B cell (primary cell): ENCODE measurements around the gene ARHGAP18. TPM values are rescaled to one million over a fixed set of nuclear protein-coding genes. Genes with fewer than 3 reads are reported as not detected.

Experiments
- ATAC-seq: fragments of 200-7000 bp; cut with Tn5 transposase; one replicate; pipeline ENCODE4 v1.10.0; 2021; ENCODE audit warnings: low read depth, mild to moderate bottlenecking, moderate number of reproducible peaks, moderate library complexity
- CTCF ChIA-PET: fragments of 350-600 bp; sonication (Branson Sonifier 250); formaldehyde crosslinking; loops from one replicate; lab custom pipeline; 2021; ENCODE audit warnings: antibody characterized with exemption, inconsistent platforms; lab: Charles Lee
- POLR2A ChIA-PET: fragments of 350-600 bp; sonication (Branson Sonifier 250); formaldehyde crosslinking; loops from one replicate; lab custom pipeline; 2021; ENCODE audit warnings: antibody characterized with exemption; lab: Charles Lee
- DNase-seq: peaks from one replicate; pipeline ENCODE4 v3.0.0; 2013
- H2AFZ ChIP-seq: 2 replicates; pipeline ENCODE4 v1.6.1; 2012; ENCODE audit warnings: mild to moderate bottlenecking, low read depth, low read length; ENCODE audit not compliant: insufficient read depth, poor library complexity, severe bottlenecking
- H3K27ac ChIP-seq, 2 donors: 1 replicate in 1 of 2; 2 replicates in 1 of 2; pipeline ENCODE4 v1.5.1; 2012 to 2013; ENCODE audit warnings: low read length in 2 of 2, mild to moderate bottlenecking in 2 of 2, moderate library complexity in 1 of 2
- H3K27me3 ChIP-seq, 4 experiments: fragments of 200-600 bp in 1 of 4; sonication (generic) in 1 of 4; replicated peaks in 1 of 4; 1 replicate in 2 of 4; 2 replicates in 2 of 4; pipeline versions ENCODE4 v1.6.1 to v1.7.0; 2013 to 2016; ENCODE audit warnings: low read length in 3 of 4, mild to moderate bottlenecking in 2 of 4, mixed read lengths in 1 of 4, moderate library complexity in 1 of 4; ENCODE audit not compliant: insufficient read depth in 4 of 4, control insufficient read depth in 3 of 4; ENCODE audit errors: control extremely low read depth in 1 of 4
- H3K36me3 ChIP-seq, 2 experiments: replicated peaks in 1 of 2; 1 replicate in 1 of 2; 2 replicates in 1 of 2; pipeline versions ENCODE4 v1.6.1 to v1.7.1; 2013; ENCODE audit warnings: low read length in 1 of 2; ENCODE audit not compliant: insufficient read depth in 2 of 2, control insufficient read depth in 1 of 2; ENCODE audit errors: control extremely low read depth in 1 of 2, extremely low read depth in 1 of 2
- H3K4me1 ChIP-seq, 2 donors: fragments of 200-600 bp in 1 of 2; sonication (generic) in 1 of 2; 1 replicate in 1 of 2; 2 replicates in 1 of 2; pipeline versions ENCODE4 v1.5.1 to v1.6.1; 2013 to 2017; ENCODE audit warnings: low read length in 2 of 2; ENCODE audit not compliant: control insufficient read depth in 2 of 2, insufficient read depth in 2 of 2
- H3K4me2 ChIP-seq: replicated peaks from 2 replicates; pipeline ENCODE3; 2012; ENCODE audit warnings: mild to moderate bottlenecking, low read depth, low read length; ENCODE audit not compliant: poor library complexity, severe bottlenecking
- H3K4me3 ChIP-seq, 5 experiments: fragments of 200-600 bp in 1 of 5; sonication (generic) in 1 of 5; 1 replicate in 3 of 5; 2 replicates in 2 of 5; pipeline versions ENCODE4 v1.5.1 to v1.7.0; 2011 to 2016; ENCODE audit warnings: low read length in 4 of 5, mild to moderate bottlenecking in 4 of 5, low read depth in 2 of 5, control low read depth in 1 of 5, moderate library complexity in 1 of 5; ENCODE audit not compliant: insufficient read depth in 1 of 5; ENCODE audit errors: control extremely low read depth in 1 of 5, extremely low read depth in 1 of 5
- H3K79me2 ChIP-seq: fragments of 200-600 bp; sonication (generic); one replicate; pipeline ENCODE4 v1.6.0; 2016; ENCODE audit warnings: low read length; ENCODE audit not compliant: control insufficient read depth, insufficient read depth
- H3K9ac ChIP-seq: fragments of 200-600 bp; sonication (generic); 2 replicates; pipeline ENCODE4 v1.6.1; 2017; ENCODE audit warnings: mild to moderate bottlenecking, low read length, moderate library complexity
- H3K9me3 ChIP-seq, 3 donors: one replicate each; pipeline versions ENCODE4 v1.6.1 to v1.7.1; 2013; ENCODE audit warnings: low read length in 2 of 3; ENCODE audit not compliant: control insufficient read depth in 2 of 3, insufficient read depth in 1 of 3; ENCODE audit errors: control extremely low read depth in 1 of 3
- H4K20me1 ChIP-seq: 2 replicates; pipeline ENCODE4 v1.6.0; 2012; ENCODE audit warnings: mild to moderate bottlenecking, low read length; ENCODE audit not compliant: insufficient read depth, control insufficient read depth, poor library complexity, severe bottlenecking
- H3K27ac Mint-ChIP-seq: one replicate; pipeline ENCODE4 v1.8.0; 2021; ENCODE audit warnings: mixed read lengths
- H3K27me3 Mint-ChIP-seq: one replicate; pipeline ENCODE4 v1.8.0; 2021; ENCODE audit warnings: mixed read lengths
- H3K4me1 Mint-ChIP-seq: one replicate; pipeline ENCODE4 v1.8.0; 2021; ENCODE audit warnings: mixed read lengths
- H3K4me3 Mint-ChIP-seq: one replicate; pipeline ENCODE4 v1.8.0; 2021; ENCODE audit warnings: mixed read lengths
- H3K9me3 Mint-ChIP-seq: one replicate; pipeline ENCODE4 v1.8.0; 2022; ENCODE audit warnings: mixed read lengths; ENCODE audit not compliant: insufficient read depth
- CTCF ChIP-seq: fragments of 200-600 bp; IDR thresholded peaks from one replicate; pipeline ENCODE4 v1.8.0; 2022; ENCODE audit warnings: antibody characterized with exemption, mild to moderate bottlenecking
- EZH2 ChIP-seq: IDR thresholded peaks from 2 replicates; pipeline ENCODE4 v1.6.1; 2012; ENCODE audit warnings: borderline replicate concordance, low read depth, mild to moderate bottlenecking, moderate library complexity, low read length; ENCODE audit not compliant: insufficient read depth, poor library complexity, severe bottlenecking
- WGBS: methylation state at CpG from one replicate; pipeline ENCODE4 v1.1.5; 2013; ENCODE audit warnings: missing lambda C conversion rate; ENCODE audit not compliant: insufficient coverage; 5-methylcytosine and 5-hydroxymethylcytosine counted together
- intact Hi-C: fragments of 100-400 bp; cut with micrococcal nuclease; formaldehyde crosslinking; loops from one replicate; pipeline ENCODE4 v1.10.0; 2022
- polyA plus RNA-seq: library from polyadenylated mRNA; depleted of rRNA; stranded (reverse); fragments of >200 nt; gene quantifications from 2 replicates; pipeline ENCODE4 v1.2.3, GENCODE V29; 2012
- total RNA-seq, 2 donors: library from RNA; stranded (reverse); fragments of 120-200 nt in 1 of 2; gene quantifications; 1 replicate in 1 of 2; 2 replicates in 1 of 2; pipeline versions ENCODE4 v1.2.3 to v1.2.4, GENCODE V29; 2013 to 2022

Gene ARHGAP18
- total and polyA plus RNA-seq, 2 donors (not counting 1 experiment from before 2014, with no cell fraction given) = 0.95 to 3.9 TPM

GRCh38 chr6:129699659-129700058 lies 10.3 kb downstream of the ARHGAP18 start:
- Mint-ChIP-seq H3K27ac (no peak overlapping the region), H3K9me3 (no peaks in the 10 kb centered on the region), H3K4me3 (no peak overlapping the region), H3K27me3 (no peaks in the 10 kb centered on the region), H3K4me1 (peaks cover 13% of the 10 kb centered on the region)
- no peak for ATAC-seq
- TF ChIP-seq CTCF = no peak
- no peak for TF ChIP-seq EZH2
- Histone ChIP-seq H3K27ac (no peak overlapping the region), H3K4me3 (no peak overlapping the region), H3K4me1 (peaks cover 0 to 7% of the 10 kb centered on the region in 2 donors), H3K9ac (no peak overlapping the region), H3K4me2 (no peak overlapping the region), H3K27me3 (no peaks in the 10 kb centered on the region), H3K79me2 (peaks cover 22% of the 10 kb centered on the region), H2AFZ (no peak overlapping the region), H3K36me3 (no peaks in the 10 kb centered on the region), H4K20me1 (no peaks in the 10 kb centered on the region), H3K9me3 (no peaks in the 10 kb centered on the region)
- ChIA-PET POLR2A (no interaction called here), CTCF (interaction anchor here (0.5 to 1.3 kb wide), 4 partner anchors 29 to 226 kb away, joined by 3 to 6 read pairs (median 4); no protein-coding TSS in a partner anchor)
- WGBS = no CpG with 5 or more reads among the region's 2 CpGs
- no peak for DNase-seq
- intact Hi-C loops = no loop called here

DNA sequence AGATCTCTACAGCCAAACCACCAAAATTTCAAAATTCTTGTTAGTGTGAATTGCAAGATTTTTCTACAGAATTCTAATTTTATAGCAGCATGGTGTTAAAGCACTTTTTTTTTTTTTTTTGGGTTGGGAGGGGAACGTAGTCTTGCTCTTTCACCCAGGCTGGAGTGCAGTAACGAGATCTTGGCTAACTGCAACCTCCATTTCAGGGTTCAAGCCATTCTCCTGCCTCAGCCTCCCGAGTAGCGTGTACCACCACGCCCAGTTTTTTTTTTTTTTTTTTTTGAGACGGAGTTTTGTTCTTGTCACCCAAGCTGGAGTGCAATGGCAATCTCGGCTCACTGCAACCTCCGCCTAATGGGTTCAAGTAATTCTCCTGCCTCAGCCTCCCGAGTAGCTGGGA lies 11.5 kb downstream of the ARHGAP18 start:
- Mint-ChIP-seq H3K4me3 (no peak overlapping the region), H3K9me3 (no peaks in the 10 kb centered on the region), H3K27ac (no peak overlapping the region), H3K4me1 (peaks cover 13% of the 10 kb centered on the region), H3K27me3 (no peaks in the 10 kb centered on the region)
- H2AFZ ChIP-seq = no peak overlapping the region
- H3K4me3 ChIP-seq = no peak overlapping the region
- TF ChIP-seq EZH2 (no peak), CTCF (no peak)
- H3K4me2 ChIP-seq = no peak overlapping the region
- peaks cover 25% of the 10 kb centered on the region for H3K79me2 ChIP-seq
- WGBS = 100% methylated on average over 4 of the region's 9 CpGs
- no peaks in the 10 kb centered on the region for H4K20me1 ChIP-seq
- intact Hi-C loops = no loop called here
- no peak for ATAC-seq
- H3K9me3 ChIP-seq = no peaks in the 10 kb centered on the region
- H3K27me3 ChIP-seq = no peaks in the 10 kb centered on the region
- H3K9ac ChIP-seq = no peak overlapping the region
- POLR2A ChIA-PET = no interaction called here
- CTCF ChIA-PET = no interaction called here
- H3K27ac ChIP-seq = no peak overlapping the region
- DNase-seq = no peak
- H3K4me1 ChIP-seq = peaks cover 0 to 7% of the 10 kb centered on the region in 2 donors
- H3K36me3 ChIP-seq = no peaks in the 10 kb centered on the region
